Adrenal gland (tissue), 5 donors: Measurements from ENCODE around the gene SRD5A3.

Experiments used
- CTCF ChIP-seq, 6 experiments: fragments of 450-650 bp in 4 of 6; fragments of 200-600 bp in 2 of 6; sonication (generic) in 1 of 6; IDR thresholded peaks; 1 replicate in 5 of 6; 2 replicates in 1 of 6; pipeline versions ENCODE4 v1.5.1 to v1.8.0; 2016 to 2021; ENCODE audit warnings: antibody characterized with exemption in 6 of 6, mild to moderate bottlenecking in 2 of 6, moderate library complexity in 1 of 6
- POLR2A ChIP-seq, 2 donors: fragments of 450-650 bp; IDR thresholded peaks; one replicate each; pipeline ENCODE4 v1.6.1; 2017; ENCODE audit warnings: antibody characterized with exemption in 2 of 2, mild to moderate bottlenecking in 2 of 2, moderate library complexity in 1 of 2
- donor health status: DM: no; HTN: no; CAD: no.

DNA sequence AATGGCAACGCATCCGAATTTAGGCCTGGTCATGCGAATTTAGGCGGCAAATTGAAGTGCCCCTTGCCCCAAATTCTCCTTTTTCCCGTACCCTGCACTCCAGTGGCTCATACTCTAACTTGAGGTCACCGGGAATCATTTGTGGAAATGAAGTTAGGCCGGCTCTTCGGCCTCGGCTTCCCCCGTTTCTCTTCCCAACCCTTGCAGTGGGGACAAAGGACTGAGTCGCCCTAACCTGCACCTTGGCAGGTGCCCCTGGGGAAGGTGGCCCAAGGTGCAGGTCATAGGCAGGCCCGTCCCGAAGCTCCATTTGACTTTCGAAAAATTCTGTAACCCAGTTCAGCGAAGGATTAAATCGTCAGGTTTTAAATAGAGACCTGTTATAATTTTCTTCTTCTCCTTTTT is 811 bp downstream of the SRD5A3 start:
- TF ChIP-seq CTCF (IDR thresholded peaks at IDR 0.05), result no peak
- no peak for TF ChIP-seq POLR2A (IDR thresholded peaks at IDR 0.05)
